ENCODE data around the gene WNT7A. TPM values are rescaled to one million over a fixed set of nuclear protein-coding genes. Genes with fewer than 3 reads are reported as not detected.

The WNT7A gene
- total RNA-seq, 1 donor = not detected

DNA sequence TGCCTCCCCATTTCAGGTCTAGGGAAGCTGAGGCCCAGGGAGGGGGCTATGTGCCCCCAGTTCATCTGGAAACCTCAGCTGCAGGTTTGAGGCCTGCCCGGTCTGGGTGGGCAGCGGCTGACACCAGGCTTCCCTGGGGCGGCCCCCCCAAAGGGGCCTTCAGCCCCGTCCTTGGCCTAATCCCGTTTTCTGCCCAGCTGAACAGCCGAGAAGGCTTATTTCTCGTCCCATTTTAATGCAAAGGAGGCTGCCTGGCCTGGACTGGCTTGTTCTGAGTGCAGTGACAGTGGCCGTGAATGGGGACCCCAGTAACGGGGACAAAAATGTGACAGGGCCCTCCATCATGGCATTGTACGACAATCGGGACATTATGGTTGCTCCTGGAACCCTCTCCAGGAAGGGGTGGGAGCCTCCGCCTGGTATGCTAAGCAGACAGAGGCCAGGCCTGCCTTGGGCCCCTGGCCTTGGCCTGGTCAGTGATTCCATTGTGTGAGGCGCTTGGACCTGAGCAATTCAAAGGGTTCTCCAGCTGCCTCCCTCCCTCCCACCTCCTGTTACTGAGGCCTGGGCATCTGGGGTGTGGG, 93.9 kb downstream of the WNT7A start:
- no peak for DNase-seq (ENCODE audit: low read depth)
- no peak overlapping the region for H3K4me3 ChIP-seq (ENCODE audit: low read depth, low read length)
- TF ChIP-seq, protein P1, sequence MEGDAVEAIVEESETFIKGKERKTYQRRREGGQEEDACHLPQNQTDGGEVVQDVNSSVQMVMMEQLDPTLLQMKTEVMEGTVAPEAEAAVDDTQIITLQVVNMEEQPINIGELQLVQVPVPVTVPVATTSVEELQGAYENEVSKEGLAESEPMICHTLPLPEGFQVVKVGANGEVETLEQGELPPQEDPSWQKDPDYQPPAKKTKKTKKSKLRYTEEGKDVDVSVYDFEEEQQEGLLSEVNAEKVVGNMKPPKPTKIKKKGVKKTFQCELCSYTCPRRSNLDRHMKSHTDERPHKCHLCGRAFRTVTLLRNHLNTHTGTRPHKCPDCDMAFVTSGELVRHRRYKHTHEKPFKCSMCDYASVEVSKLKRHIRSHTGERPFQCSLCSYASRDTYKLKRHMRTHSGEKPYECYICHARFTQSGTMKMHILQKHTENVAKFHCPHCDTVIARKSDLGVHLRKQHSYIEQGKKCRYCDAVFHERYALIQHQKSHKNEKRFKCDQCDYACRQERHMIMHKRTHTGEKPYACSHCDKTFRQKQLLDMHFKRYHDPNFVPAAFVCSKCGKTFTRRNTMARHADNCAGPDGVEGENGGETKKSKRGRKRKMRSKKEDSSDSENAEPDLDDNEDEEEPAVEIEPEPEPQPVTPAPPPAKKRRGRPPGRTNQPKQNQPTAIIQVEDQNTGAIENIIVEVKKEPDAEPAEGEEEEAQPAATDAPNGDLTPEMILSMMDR (IDR thresholded peaks at IDR 0.05; ENCODE audit: insufficient read depth, low read length) = no peak

DNA sequence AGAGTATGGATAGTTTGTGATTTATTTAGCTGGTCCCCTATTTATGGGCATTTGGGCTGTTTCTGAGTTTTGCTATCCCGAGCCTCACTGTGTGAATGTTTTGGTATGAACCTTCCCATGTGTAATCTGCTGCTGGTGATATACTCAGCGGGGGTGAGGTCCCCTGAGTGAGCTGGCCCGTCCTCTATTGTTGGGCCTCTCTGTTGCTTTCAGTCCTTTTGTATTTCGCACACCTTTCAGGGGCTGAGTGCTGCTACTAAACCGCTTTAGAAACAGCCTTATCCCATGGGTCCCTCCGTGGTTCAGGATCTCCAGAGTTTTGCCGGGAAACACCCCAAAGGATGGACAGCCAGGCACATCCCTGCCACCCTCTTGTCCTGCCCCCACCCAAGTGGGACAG, 94.5 kb downstream of the WNT7A start:
- no peak overlapping the region for H3K4me3 ChIP-seq (ENCODE audit: low read depth, low read length)
- DNase-seq (ENCODE audit: low read depth) = no peak
- TF ChIP-seq, protein P1 (IDR thresholded peaks at IDR 0.05; ENCODE audit: insufficient read depth, low read length) = no peak

DNA sequence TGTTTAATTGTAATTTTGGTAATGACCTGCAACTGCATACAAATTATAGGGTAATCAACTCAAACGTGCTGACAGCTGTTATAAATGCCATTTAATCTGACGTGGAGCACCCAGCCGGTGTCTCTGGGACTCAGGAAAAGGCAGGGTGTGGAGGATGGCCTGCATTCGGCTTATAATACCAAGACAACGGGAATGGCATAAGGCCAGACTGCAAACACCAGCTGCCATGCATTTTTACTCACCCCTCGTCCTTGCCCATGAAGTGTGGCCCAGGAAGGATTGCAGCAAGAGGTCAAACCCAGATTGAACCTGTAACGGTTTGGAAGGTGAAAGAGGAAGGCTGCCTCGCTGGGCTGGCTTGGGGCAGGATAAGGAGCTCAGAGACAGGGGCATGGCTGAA, 96.4 kb downstream of the WNT7A start:
- H3K4me3 ChIP-seq (ENCODE audit: low read depth, low read length) = no peak overlapping the region
- TF ChIP-seq, protein P1 (IDR thresholded peaks at IDR 0.05; ENCODE audit: insufficient read depth, low read length) = no peak
- DNase-seq (ENCODE audit: low read depth) = no peak

DNA sequence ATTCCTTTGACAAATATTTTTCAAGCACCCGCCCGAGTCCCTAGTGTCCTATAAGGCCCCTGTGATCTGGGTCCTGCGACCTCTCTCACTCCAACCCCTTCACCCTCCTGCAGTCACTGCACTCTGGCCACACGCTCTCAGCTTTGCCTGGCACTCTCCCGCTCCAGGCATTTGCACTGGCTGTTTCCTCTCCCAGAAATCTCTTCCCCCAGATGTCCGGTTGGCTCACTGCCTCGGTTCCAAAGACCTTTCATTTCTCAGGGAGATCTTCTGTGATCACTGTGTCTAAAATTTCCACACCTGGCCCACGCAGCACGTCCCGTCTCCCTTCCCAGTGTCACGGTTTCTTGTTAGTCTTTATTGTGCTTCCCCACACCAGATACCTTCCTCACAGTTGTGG, 97.4 kb downstream of the WNT7A start:
- TF ChIP-seq, protein P1 (IDR thresholded peaks at IDR 0.05; ENCODE audit: insufficient read depth, low read length) = no peak
- H3K4me3 ChIP-seq (ENCODE audit: low read depth, low read length) = no peak overlapping the region
- DNase-seq (ENCODE audit: low read depth) = no peak

DNA sequence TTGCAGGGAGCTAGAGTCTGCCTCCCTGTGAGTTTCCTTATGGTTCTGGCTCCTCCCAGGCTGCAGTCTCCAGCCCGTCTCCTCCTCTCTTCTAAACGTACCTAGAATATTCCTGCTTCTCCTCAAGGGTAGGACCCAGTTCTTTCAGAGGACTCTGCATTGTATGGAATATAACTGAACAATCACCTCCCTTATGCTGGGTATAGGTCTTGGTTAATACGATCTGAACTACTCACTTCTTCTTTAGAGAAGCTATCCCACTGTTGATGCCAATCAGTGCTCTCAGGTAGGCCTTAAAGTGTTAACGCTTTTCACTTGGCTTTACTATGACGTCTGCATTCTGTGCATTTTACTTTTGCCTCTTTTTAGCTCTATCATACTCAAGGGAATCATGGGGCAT, 98.5 kb downstream of the WNT7A start:
- TF ChIP-seq, protein P1 (IDR thresholded peaks at IDR 0.05; ENCODE audit: insufficient read depth, low read length) = no peak
- no peak for DNase-seq (ENCODE audit: low read depth)

DNA sequence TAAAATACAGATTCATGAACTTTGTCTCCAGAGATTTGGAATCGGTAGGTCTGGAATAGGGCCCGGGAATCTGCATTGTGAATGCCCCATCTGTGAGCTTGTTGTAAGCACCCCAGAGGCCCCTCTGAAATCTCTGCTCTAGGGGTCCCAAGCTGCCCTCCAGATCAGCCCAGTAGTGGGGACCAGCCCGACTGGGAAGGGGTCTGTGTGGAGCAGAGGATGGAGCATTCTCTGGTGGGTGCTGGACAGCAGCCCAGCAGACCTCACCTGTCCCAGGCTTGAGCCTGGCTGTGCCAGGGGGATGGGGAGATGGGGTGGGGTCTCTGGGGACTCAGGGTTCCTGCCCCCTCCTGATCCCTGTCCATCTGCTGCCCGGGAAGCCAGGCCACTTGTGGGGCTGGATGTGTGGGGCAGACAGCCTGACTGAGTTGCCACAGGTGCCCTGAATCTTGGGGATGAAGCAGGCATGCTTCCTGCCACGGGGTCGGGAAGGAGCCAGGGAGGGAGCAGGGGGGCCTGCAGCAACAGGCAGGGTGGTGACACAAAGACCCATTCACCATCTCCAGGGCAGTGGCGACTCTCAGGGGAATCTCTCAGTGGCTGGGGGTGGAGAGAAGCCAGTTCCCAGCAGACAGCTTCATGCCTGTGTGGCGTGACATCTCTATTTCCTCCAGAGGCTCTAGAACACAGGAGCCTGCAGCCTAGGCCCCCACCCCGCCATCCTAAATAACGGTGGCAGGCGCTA, 99.3 kb downstream of the WNT7A start:
- H3K4me3 ChIP-seq (ENCODE audit: low read depth, low read length) = no peak overlapping the region
- DNase-seq (ENCODE audit: low read depth) = no peak
- TF ChIP-seq, protein P1 (IDR thresholded peaks at IDR 0.05; ENCODE audit: insufficient read depth, low read length) = no peak

More for the DNA sequence above, 98.5 kb downstream of the WNT7A start:
- no peak overlapping the region for H3K4me3 ChIP-seq (ENCODE audit: low read depth, low read length)

All from fibroblast of the aortic adventitia (primary cell).